GM12865 (cell line): ENCODE results near the gene ST6GALNAC3.
"Not testable (repeated sequence)": the region's sequence is repeated elsewhere in the genome, so short reads cannot be mapped to it uniquely, and the experiment has no call there.

ENCODE experiments used
- DNase-seq: peaks from one replicate; pipeline ENCODE4 v3.0.0; 2010; ENCODE audit warnings: low read depth
- H3K4me3 ChIP-seq: 2 replicates; pipeline ENCODE4 v1.5.1; 2011; ENCODE audit warnings: mild to moderate bottlenecking, low read depth, low read length, control low read depth
- TF ChIP-seq, protein P1 (sequence below): IDR thresholded peaks from 2 replicates; pipeline ENCODE4 v1.5.1; 2011; ENCODE audit warnings: low read length, control low read depth, low read depth, inconsistent platforms; ENCODE audit not compliant: insufficient read depth; ENCODE audit errors: missing control alignments

ST6GALNAC3 gene

DNA sequence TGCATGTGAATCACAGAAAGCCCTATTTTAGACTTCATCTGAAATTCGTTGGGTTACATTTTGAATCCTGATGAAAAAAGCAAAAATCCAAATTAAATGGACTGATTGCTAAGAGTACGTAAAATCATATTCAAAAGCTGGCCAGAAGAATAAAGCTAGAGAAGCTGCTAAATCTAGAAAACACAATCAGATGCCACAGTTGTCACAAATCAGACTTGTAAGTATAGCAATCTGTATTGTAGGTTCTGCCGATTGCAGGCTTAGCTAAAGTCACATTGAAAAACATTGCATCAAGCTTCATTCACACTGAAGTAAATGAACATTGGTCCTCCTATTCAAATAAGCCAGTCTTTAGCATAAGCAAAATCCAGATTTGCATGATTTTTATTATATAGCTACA lies 557.6 kb downstream of the ST6GALNAC3 start:
- no peak for DNase-seq
- no peak overlapping the region for H3K4me3 ChIP-seq
- TF ChIP-seq, protein P1, sequence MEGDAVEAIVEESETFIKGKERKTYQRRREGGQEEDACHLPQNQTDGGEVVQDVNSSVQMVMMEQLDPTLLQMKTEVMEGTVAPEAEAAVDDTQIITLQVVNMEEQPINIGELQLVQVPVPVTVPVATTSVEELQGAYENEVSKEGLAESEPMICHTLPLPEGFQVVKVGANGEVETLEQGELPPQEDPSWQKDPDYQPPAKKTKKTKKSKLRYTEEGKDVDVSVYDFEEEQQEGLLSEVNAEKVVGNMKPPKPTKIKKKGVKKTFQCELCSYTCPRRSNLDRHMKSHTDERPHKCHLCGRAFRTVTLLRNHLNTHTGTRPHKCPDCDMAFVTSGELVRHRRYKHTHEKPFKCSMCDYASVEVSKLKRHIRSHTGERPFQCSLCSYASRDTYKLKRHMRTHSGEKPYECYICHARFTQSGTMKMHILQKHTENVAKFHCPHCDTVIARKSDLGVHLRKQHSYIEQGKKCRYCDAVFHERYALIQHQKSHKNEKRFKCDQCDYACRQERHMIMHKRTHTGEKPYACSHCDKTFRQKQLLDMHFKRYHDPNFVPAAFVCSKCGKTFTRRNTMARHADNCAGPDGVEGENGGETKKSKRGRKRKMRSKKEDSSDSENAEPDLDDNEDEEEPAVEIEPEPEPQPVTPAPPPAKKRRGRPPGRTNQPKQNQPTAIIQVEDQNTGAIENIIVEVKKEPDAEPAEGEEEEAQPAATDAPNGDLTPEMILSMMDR: no peak

DNA sequence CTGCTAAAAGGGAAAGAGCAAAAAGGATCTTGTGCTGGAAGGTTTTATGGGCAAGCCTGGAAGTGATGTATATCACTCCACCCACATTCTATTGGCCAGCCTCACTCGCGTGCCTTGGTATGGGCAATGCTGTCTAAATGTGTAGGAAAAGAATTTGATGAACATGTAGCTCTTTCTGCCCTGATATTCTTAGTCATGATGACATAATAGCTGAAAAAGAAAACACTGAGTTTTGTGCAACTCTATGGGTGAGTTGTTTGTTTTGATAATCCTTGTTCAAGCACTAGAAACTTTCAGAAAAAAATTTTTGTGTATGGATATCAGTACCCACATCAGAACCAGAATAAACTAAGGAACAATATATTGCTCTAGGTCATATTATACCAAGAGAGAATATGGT lies 561.2 kb downstream of the ST6GALNAC3 start:
- TF ChIP-seq, protein P1: no peak
- DNase-seq: no peak
- H3K4me3 ChIP-seq: no peak overlapping the region

DNA sequence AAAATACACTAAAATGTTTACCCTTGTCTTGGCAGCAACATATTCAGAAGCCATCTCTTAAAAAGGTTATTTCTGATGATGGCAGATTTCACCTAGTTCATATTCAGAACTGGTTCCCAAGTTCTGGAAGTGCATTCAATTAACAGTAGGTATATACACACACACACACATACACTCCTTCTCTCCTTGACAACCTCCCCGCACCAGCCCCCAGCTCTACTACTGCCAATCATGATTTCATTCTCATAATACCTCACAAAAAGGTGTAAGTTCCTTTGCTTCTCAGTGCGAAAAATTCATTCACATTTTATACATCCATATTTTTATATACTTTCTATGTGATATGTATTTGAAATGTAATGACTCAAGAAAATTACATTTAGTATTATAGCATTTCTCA lies 564.6 kb downstream of the ST6GALNAC3 start:
- TF ChIP-seq, protein P1: no peak
- DNase-seq: no peak
- H3K4me3 ChIP-seq: no peak overlapping the region

DNA sequence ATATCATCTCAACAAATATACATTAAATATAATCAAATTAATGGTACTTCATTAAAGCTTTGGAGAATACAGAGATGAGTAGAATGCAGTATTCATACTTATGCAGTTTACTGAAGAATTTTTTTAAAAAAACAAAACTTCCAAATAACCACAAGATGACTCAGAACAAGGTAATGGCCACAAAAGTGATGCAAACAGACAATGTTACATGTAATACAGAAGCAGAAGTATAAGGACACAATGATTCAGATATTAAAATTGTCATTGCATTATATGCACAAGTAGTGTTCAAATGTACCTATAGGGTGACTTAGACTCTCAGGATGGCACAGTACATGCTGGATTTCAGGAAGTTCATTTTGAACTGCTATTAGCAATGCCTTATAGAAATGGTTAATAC lies 565.5 kb downstream of the ST6GALNAC3 start:
- DNase-seq: no peak
- TF ChIP-seq, protein P1: no peak
- H3K4me3 ChIP-seq: no peak overlapping the region

DNA sequence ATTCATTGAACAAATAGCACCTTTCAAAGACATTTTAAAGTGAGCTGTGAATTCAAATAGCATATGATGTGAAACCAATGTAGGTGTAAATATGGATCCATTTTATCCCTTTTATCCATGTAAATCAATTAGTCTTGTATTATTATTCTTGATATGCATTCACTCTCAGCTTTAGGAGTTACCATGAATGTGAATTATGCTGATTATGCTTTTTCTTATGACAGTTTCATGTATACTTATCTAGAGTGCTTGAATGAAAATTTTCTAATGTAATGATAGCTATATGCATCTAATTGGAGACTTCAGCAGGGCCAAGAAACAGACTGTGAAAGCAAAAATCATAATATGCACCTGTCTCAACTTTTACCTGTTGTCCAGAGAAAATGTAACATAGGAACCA lies 566.2 kb downstream of the ST6GALNAC3 start:
- no peak overlapping the region for H3K4me3 ChIP-seq
- no peak for DNase-seq
- TF ChIP-seq, protein P1: no peak

DNA sequence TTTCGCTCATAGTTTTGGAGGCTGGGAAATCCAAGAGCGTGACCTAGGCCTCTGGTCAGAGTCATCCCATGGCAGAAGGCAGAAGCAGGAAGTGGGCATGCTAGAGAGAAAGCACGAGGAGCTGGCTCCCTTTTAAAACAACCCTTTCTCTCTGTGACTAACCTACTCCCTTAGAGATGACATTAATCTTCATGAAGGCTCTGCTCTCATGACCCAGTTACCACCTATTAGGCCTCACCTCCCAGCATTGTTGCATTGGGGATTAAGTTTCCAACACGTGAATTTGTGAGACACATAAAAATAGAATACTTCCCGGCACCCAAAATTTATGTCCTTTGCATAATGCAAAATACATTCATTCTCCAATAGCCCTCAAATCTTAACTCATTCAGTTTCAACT lies 569.6 kb downstream of the ST6GALNAC3 start:
- TF ChIP-seq, protein P1: no peak
- H3K4me3 ChIP-seq: no peak overlapping the region
- DNase-seq: no peak

DNA sequence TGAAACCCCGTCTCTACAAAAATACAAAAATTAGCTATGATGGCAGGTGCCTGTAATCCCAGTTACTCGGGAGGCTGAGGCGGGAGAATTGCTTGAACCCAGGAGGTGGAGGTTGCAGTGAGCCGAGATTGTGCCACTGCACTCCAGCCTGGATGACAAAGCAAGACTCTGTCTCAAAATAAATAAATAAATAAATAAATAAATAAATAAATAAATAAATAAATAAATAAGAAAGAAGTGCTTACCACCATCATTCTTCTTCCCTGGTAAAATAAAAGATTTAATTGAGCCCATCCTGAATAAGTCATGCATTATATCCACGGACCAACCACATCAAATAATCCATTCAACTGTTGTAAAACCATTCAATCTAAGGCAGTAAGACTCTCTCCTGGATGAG lies 578.3 kb downstream of the ST6GALNAC3 start:
- not testable (repeated sequence) for H3K4me3 ChIP-seq, DNase-seq

DNA sequence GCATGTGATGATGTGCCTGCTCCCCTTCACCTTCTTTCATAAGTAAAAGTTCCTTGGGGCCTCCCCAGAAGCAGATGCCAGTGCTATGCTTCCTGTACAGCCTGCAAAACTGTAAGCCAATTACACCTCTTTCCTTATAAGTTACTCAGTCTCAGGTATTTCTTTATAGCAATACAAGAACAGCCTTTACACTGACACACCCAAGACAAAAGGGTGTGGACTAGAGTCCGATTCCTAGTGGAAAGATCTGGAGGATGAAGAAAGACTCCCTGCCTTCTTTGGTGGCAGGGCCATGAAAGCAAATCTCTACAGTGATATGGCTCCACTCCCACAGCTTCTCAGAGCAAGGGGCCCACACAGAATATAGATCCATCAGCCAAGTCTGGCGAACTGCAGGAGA lies 583.1 kb downstream of the ST6GALNAC3 start:
- TF ChIP-seq, protein P1: no peak

More for the DNA sequence above, 583.1 kb downstream of the ST6GALNAC3 start:
- DNase-seq: no peak
- H3K4me3 ChIP-seq: no peak overlapping the region
